Body of pancreas (tissue), 4 donors: ENCODE results near the gene CAPG.

ENCODE experiments used
- CTCF ChIP-seq, 7 experiments: fragments of 450-650 bp in 4 of 7; fragments of 200-600 bp in 3 of 7; sonication (generic) in 3 of 7; IDR thresholded peaks; one replicate each; pipeline ENCODE4 v1.5.1; 2016 to 2019; ENCODE audit warnings: antibody characterized with exemption in 7 of 7
- POLR2A ChIP-seq, 3 donors: fragments of 450-650 bp; IDR thresholded peaks; one replicate each; pipeline ENCODE4 v1.6.1; 2016; ENCODE audit warnings: antibody characterized with exemption in 3 of 3, mild to moderate bottlenecking in 2 of 3

- TF ChIP-seq CTCF (IDR thresholded peaks at IDR 0.05) (no peak), POLR2A (IDR thresholded peaks at IDR 0.05) (no peak)
Measured at GRCh38 chr2:85447222-85447585, 37.0 kb upstream of the CAPG start.
